Endothelial cell of umbilical vein (primary cell): ENCODE data around the gene PPME1.

Experiments
- EZH2 ChIP-seq: IDR thresholded peaks from 2 replicates; pipeline ENCODE4 v1.6.1; 2012; ENCODE audit warnings: borderline replicate concordance, low read depth, mild to moderate bottlenecking, moderate library complexity, low read length, inconsistent platforms; ENCODE audit not compliant: severe bottlenecking
- FOS ChIP-seq: IDR thresholded peaks from 2 replicates; pipeline ENCODE4 v1.6.1; 2011; ENCODE audit warnings: mild to moderate bottlenecking, low read length, moderate library complexity, borderline replicate concordance; ENCODE audit not compliant: insufficient read depth
- TF ChIP-seq, protein P1 (sequence below), 2 donors: IDR thresholded peaks; 1 replicate in 1 of 2; 2 replicates in 1 of 2; pipeline ENCODE4 v1.5.1; 2011; ENCODE audit warnings: low read length in 2 of 2, mild to moderate bottlenecking in 2 of 2, moderate library complexity in 2 of 2, control low read depth in 1 of 2, inconsistent platforms in 1 of 2, low read depth in 1 of 2; ENCODE audit not compliant: insufficient read depth in 1 of 2; ENCODE audit errors: extremely low read depth in 1 of 2

DNA sequence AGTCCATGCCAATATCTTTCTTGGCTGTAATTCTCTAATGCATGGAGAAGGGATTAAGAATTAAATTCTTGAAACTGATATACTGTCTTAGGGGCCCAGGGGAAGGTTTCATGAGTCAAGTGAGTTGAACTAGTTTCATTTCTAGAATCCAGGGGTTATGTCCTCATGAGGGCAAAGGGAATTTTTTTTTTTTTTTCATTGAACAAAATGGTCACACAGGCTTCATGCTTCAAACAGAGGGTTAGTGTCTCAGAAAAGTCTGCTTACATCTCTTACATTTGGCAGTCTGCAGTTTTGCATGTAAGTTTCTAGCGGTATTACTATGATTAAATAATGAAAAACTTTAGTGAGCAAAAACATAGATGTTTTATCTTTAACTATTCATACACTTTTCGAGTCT is 32.9 kb downstream of the PPME1 start:
- TF ChIP-seq, protein P1, sequence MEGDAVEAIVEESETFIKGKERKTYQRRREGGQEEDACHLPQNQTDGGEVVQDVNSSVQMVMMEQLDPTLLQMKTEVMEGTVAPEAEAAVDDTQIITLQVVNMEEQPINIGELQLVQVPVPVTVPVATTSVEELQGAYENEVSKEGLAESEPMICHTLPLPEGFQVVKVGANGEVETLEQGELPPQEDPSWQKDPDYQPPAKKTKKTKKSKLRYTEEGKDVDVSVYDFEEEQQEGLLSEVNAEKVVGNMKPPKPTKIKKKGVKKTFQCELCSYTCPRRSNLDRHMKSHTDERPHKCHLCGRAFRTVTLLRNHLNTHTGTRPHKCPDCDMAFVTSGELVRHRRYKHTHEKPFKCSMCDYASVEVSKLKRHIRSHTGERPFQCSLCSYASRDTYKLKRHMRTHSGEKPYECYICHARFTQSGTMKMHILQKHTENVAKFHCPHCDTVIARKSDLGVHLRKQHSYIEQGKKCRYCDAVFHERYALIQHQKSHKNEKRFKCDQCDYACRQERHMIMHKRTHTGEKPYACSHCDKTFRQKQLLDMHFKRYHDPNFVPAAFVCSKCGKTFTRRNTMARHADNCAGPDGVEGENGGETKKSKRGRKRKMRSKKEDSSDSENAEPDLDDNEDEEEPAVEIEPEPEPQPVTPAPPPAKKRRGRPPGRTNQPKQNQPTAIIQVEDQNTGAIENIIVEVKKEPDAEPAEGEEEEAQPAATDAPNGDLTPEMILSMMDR (IDR thresholded peaks at IDR 0.05; ENCODE audit: extremely low read depth in 1 of 2, insufficient read depth in 1 of 2, low read depth in 1 of 2, low read length in 2 of 2), result no peak
- TF ChIP-seq EZH2 (no peak), FOS (no peak)
